ENCODE data around the gene BSN.

The BSN gene

DNA sequence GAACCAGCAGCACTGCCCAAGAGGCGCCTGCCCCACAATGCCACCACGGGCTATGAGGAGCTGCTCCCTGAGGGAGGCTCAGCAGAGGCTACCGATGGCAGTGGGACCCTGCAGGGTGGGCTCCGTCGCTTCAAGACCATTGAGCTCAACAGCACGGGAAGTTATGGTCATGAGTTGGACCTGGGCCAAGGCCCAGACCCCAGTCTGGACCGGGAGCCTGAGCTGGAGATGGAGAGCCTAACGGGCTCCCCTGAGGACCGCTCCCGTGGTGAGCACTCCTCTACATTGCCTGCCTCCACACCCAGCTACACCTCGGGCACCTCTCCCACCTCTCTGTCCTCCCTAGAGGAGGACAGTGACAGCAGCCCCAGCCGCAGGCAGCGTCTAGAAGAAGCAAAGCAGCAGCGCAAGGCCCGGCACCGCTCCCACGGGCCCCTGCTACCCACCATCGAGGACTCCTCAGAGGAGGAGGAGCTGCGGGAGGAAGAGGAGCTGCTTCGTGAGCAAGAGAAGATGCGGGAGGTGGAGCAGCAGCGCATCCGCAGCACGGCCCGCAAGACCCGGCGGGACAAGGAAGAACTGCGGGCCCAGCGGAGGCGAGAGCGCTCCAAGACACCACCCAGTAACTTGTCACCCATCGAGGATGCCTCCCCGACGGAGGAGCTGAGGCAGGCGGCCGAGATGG lies 98.1 kb downstream of the BSN start:
- TF ChIP-seq ZNF354C (tag by site-specific recombination; IDR thresholded peaks at IDR 0.05; ENCODE audit: borderline replicate concordance, low read depth) (no peak), ZNF433 (tag by site-specific recombination; IDR thresholded peaks at IDR 0.05; ENCODE audit: low read depth) (no peak), ZNF26 (tag by site-specific recombination; IDR thresholded peaks at IDR 0.05) (no peak), ZNF660 (tag by site-specific recombination; IDR thresholded peaks at IDR 0.05) (no peak), ZNF223 (tag by site-specific recombination; IDR thresholded peaks at IDR 0.05) (no peak), ZNF501 (tag by site-specific recombination; IDR thresholded peaks at IDR 0.05) (no peak), ZFP37 (tag by site-specific recombination; IDR thresholded peaks at IDR 0.05) (no peak), ZNF544 (tag by site-specific recombination; IDR thresholded peaks at IDR 0.05) (no peak), BCL11A (tag by site-specific recombination; IDR thresholded peaks at IDR 0.05; ENCODE audit: low read depth) (no peak), ZSCAN18 (tag by site-specific recombination; IDR thresholded peaks at IDR 0.05) (no peak), EGR2 (tag by site-specific recombination; IDR thresholded peaks at IDR 0.05; ENCODE audit: low read depth) (no peak), SP7 (tag by site-specific recombination; IDR thresholded peaks at IDR 0.05) (no peak), ZNF398 (tag by site-specific recombination; IDR thresholded peaks at IDR 0.05) (no peak), ZNF621 (tag by site-specific recombination; IDR thresholded peaks at IDR 0.05) (no peak), ZNF768 (tag by site-specific recombination; IDR thresholded peaks at IDR 0.05) (no peak), WT1 (tag by site-specific recombination; IDR thresholded peaks at IDR 0.05) (no peak)
- TF ChIP-seq, protein P1, sequence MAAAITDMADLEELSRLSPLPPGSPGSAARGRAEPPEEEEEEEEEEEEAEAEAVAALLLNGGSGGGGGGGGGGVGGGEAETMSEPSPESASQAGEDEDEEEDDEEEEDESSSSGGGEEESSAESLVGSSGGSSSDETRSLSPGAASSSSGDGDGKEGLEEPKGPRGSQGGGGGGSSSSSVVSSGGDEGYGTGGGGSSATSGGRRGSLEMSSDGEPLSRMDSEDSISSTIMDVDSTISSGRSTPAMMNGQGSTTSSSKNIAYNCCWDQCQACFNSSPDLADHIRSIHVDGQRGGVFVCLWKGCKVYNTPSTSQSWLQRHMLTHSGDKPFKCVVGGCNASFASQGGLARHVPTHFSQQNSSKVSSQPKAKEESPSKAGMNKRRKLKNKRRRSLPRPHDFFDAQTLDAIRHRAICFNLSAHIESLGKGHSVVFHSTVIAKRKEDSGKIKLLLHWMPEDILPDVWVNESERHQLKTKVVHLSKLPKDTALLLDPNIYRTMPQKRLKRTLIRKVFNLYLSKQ (tag by site-specific recombination; IDR thresholded peaks at IDR 0.05; ENCODE audit: borderline replicate concordance): no peak
- TF ChIP-seq, protein P2, sequence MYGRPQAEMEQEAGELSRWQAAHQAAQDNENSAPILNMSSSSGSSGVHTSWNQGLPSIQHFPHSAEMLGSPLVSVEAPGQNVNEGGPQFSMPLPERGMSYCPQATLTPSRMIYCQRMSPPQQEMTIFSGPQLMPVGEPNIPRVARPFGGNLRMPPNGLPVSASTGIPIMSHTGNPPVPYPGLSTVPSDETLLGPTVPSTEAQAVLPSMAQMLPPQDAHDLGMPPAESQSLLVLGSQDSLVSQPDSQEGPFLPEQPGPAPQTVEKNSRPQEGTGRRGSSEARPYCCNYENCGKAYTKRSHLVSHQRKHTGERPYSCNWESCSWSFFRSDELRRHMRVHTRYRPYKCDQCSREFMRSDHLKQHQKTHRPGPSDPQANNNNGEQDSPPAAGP (tag by site-specific recombination; IDR thresholded peaks at IDR 0.05): no peak
- H3K27ac ChIP-seq (ENCODE audit: extremely low read depth, low read depth, low read length): no peak overlapping the region

More for the DNA sequence above, 98.1 kb downstream of the BSN start:
- ChIA-PET CTCF (interaction anchor here (1.2 kb wide), 1 partner anchor 113 kb away, joined by 4 read pairs; no protein-coding TSS in a partner anchor), POLR2A (no interaction called here)
- Histone ChIP-seq H3K36me3 (ENCODE audit: control insufficient read depth in 2 of 2, insufficient read depth in 1 of 2, low read length in 2 of 2) (no peaks in the 10 kb centered on the region), H3K9me3 (ENCODE audit: control insufficient read depth, insufficient read depth, low read depth, low read length) (no peaks in the 10 kb centered on the region), H3K4me3 (ENCODE audit: low read depth, low read length) (no peak overlapping the region), H3K4me1 (ENCODE audit: control insufficient read depth, insufficient read depth, low read length) (no peaks in the 10 kb centered on the region)
